ENCODE data around the gene TMEM184A. TPM values are rescaled to one million over a fixed set of nuclear protein-coding genes. Genes with fewer than 3 reads are reported as not detected.

The TMEM184A gene
- total and polyA plus RNA-seq, 2 of the 8 experiments (the other 6 are each of a cell fraction or from before 2014, with no cell fraction given) = 1.8 to 2.1 TPM

GRCh38 chr7:1567049-1567771, 11.2 kb upstream of the TMEM184A start (continued):
- no peak for TF ChIP-seq NANOG (IDR thresholded peaks at IDR 0.05; ENCODE audit: insufficient read depth, low read depth, low read length, poor library complexity, severe bottlenecking)
- no peak for TF ChIP-seq TCF12 (IDR thresholded peaks at IDR 0.05; ENCODE audit: low read depth, low read length)
- no peak for TF ChIP-seq EGR1 (IDR thresholded peaks at IDR 0.05; ENCODE audit: borderline replicate concordance, low read depth, low read length)
- TF ChIP-seq CBX8 (IDR thresholded peaks at IDR 0.05; ENCODE audit: borderline replicate concordance, low read depth, low read length) = no peak
- no peak for TF ChIP-seq HDAC6 (IDR thresholded peaks at IDR 0.05; ENCODE audit: low read depth, low read length)
- no peak for TF ChIP-seq NRF1 (IDR thresholded peaks at IDR 0.05; ENCODE audit: low read depth, low read length)
- no peak for TF ChIP-seq SAP30 (IDR thresholded peaks at IDR 0.05; ENCODE audit: insufficient read depth, insufficient replicate concordance, low read length)
